Osteocyte (in vitro differentiated cells): Measurements from ENCODE around the gene SUCO. TPM values are rescaled to one million over a fixed set of nuclear protein-coding genes. Genes with fewer than 3 reads are reported as not detected.

ENCODE experiments used
- DNase-seq: peaks from one replicate; pipeline ENCODE4 v3.0.0; 2021; ENCODE audit warnings: mixed read lengths; ENCODE audit not compliant: unreplicated experiment; ENCODE audit errors: extremely low spot score
- H3K27ac Mint-ChIP-seq: one replicate; pipeline ENCODE4 v1.8.0; 2021; ENCODE audit warnings: mild to moderate bottlenecking, mixed read lengths; ENCODE audit not compliant: unreplicated experiment
- H3K27me3 Mint-ChIP-seq: one replicate; pipeline ENCODE4 v1.8.0; 2021; ENCODE audit warnings: mixed read lengths; ENCODE audit not compliant: unreplicated experiment
- H3K36me3 Mint-ChIP-seq: one replicate; pipeline ENCODE4 v1.8.0; 2021; ENCODE audit warnings: mixed read lengths; ENCODE audit not compliant: unreplicated experiment
- H3K4me1 Mint-ChIP-seq: one replicate; pipeline ENCODE4 v1.8.0; 2021; ENCODE audit warnings: mixed read lengths; ENCODE audit not compliant: unreplicated experiment
- H3K4me3 Mint-ChIP-seq: one replicate; pipeline ENCODE4 v1.8.0; 2021; ENCODE audit warnings: mild to moderate bottlenecking, moderate library complexity, mixed read lengths; ENCODE audit not compliant: unreplicated experiment
- H3K9me3 Mint-ChIP-seq: one replicate; pipeline ENCODE4 v1.8.0; 2021; ENCODE audit warnings: mixed read lengths; ENCODE audit not compliant: unreplicated experiment
- CTCF ChIP-seq: fragments of 200-600 bp; sonication (generic); IDR thresholded peaks from 2 replicates; pipeline ENCODE4 v1.5.0; 2021; ENCODE audit warnings: antibody characterized with exemption, mild to moderate bottlenecking, moderate library complexity
- total RNA-seq: library from RNA; stranded (reverse); gene quantifications from 2 replicates; pipeline ENCODE4 v1.2.1, GENCODE V29; 2021

The SUCO gene
- total RNA-seq, 1 donor from 2014 or later = 30.4 TPM

GRCh38 chr1:172537366-172537765, 4.4 kb downstream of the SUCO start:
- H3K27me3 Mint-ChIP-seq = no peaks in the 10 kb centered on the region
- no peak for DNase-seq
- no peak overlapping the region for H3K27ac Mint-ChIP-seq
- H3K9me3 Mint-ChIP-seq = no peaks in the 10 kb centered on the region
- no peak overlapping the region for H3K4me3 Mint-ChIP-seq
- H3K36me3 Mint-ChIP-seq = no peaks in the 10 kb centered on the region
- TF ChIP-seq CTCF = no peak
- H3K4me1 Mint-ChIP-seq = peaks cover 28% of the 10 kb centered on the region

GRCh38 chr1:172537827-172538391, 5.0 kb downstream of the SUCO start:
- H3K4me3 Mint-ChIP-seq = no peak overlapping the region
- no peaks in the 10 kb centered on the region for H3K9me3 Mint-ChIP-seq
- no peaks in the 10 kb centered on the region for H3K27me3 Mint-ChIP-seq
- H3K36me3 Mint-ChIP-seq = no peaks in the 10 kb centered on the region
- no peak for DNase-seq
- no peak for TF ChIP-seq CTCF
- H3K27ac Mint-ChIP-seq = no peak overlapping the region
- peaks cover 30% of the 10 kb centered on the region for H3K4me1 Mint-ChIP-seq

DNA sequence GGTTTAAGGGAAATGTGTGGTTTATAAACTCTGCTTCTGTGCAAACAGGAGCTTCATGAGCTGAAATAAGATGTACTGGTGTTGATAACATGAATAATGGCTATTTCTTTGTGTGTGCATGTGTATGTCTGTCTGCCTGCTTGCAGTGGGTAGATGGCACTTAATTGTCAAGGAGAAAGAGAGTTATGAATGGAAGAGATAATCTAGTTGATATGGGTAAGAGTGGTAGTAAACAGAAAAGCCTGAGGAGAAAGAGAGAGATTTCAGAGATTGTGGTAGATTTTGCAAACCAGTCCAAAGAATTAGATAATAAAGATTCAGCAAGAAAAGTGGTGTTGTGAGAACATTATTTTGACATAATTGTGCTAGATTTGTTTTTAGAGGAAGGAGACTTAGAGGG, 7.7 kb downstream of the SUCO start:
- Mint-ChIP-seq H3K9me3 (no peaks in the 10 kb centered on the region), H3K27me3 (no peaks in the 10 kb centered on the region), H3K4me3 (no peak overlapping the region), H3K4me1 (peaks cover 13% of the 10 kb centered on the region), H3K36me3 (no peaks in the 10 kb centered on the region), H3K27ac (no peak overlapping the region)
- DNase-seq = no peak
- no peak for TF ChIP-seq CTCF

GRCh38 chr1:172544481-172545104, 11.6 kb downstream of the SUCO start:
- no peak for DNase-seq
- no peak for TF ChIP-seq CTCF
- Mint-ChIP-seq H3K4me3 (no peak overlapping the region), H3K36me3 (no peaks in the 10 kb centered on the region), H3K4me1 (peaks cover 17% of the 10 kb centered on the region), H3K27me3 (no peaks in the 10 kb centered on the region), H3K27ac (no peak overlapping the region), H3K9me3 (no peaks in the 10 kb centered on the region)

DNA sequence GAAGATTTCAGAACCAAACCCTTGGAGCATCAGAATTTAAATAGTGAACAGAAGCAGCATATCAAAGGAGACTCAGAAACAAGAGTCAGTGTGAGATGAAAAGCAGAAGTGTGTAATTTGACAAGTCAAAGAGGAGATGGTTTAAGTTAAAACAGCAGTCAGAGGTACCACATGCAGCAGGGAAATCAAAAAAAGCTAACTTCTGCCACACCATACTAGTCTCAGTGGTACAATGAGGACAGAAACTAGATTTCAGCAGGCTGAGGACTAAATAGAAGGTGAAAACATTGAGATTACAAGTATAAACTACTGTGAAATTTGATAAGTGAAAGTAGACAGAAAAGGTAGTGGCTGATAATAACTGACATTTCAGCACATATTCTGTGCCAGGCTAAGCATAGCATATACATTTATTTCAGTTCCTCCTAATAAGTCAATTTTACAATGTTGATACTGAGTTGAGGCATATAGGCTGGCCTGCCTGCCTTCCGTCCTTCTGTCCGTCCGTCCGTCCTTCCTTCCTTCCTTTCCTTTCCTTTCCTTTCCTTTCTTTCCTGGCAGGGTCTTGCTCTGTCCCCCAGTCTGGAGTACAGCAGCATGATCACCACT, 12.6 kb downstream of the SUCO start:
- H3K27ac Mint-ChIP-seq = no peak overlapping the region
- no peaks in the 10 kb centered on the region for H3K9me3 Mint-ChIP-seq
- no peak overlapping the region for H3K4me3 Mint-ChIP-seq
- no peak for DNase-seq
- no peak for TF ChIP-seq CTCF
- peaks cover 25% of the 10 kb centered on the region for H3K4me1 Mint-ChIP-seq
- H3K27me3 Mint-ChIP-seq = no peaks in the 10 kb centered on the region
- no peaks in the 10 kb centered on the region for H3K36me3 Mint-ChIP-seq
